HG03280 (cell line): ENCODE results near the gene CTSZ.
"Not testable (repeated sequence)": the region's sequence is repeated elsewhere in the genome, so short reads cannot be mapped to it uniquely, and the experiment has no call there.

Experiments
- ATAC-seq: cut with Tn5 transposase; IDR thresholded peaks from one replicate; pipeline ENCODE4 v1.9.1; 2021; ENCODE audit warnings: mild to moderate bottlenecking, moderate library complexity; ENCODE audit not compliant: unreplicated experiment

CTSZ gene

GRCh38 chr20:58950603-58951002, 56.5 kb downstream of the CTSZ start:
- ATAC-seq = no peak

DNA sequence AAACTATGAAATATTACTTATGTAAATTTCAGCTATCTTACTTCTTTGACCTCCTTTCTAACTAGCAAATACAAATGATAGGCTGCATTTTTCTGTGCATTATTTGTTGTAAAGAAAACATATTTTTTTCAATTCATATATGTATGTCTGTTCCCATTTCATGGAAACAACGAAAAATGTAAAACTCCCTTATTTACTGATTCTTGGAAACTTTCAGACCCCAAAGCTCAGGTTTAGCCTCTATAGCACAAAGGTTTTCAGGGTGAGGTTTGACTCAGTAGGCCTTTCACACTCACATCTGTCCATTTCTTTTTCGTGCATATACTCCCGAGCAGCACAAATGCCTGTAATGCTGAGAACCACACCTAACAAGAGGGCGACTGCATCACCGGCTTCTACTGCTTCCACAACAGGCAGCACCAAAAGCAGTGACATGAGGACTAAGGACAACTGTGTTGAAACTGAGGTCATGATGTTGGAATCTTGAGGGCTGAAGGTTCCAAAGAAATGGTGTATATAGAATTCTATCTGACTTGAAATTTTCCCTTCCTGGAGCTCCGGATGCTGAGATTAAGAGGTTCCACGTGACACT, 59.2 kb downstream of the CTSZ start:
- ATAC-seq = not testable (repeated sequence)

DNA sequence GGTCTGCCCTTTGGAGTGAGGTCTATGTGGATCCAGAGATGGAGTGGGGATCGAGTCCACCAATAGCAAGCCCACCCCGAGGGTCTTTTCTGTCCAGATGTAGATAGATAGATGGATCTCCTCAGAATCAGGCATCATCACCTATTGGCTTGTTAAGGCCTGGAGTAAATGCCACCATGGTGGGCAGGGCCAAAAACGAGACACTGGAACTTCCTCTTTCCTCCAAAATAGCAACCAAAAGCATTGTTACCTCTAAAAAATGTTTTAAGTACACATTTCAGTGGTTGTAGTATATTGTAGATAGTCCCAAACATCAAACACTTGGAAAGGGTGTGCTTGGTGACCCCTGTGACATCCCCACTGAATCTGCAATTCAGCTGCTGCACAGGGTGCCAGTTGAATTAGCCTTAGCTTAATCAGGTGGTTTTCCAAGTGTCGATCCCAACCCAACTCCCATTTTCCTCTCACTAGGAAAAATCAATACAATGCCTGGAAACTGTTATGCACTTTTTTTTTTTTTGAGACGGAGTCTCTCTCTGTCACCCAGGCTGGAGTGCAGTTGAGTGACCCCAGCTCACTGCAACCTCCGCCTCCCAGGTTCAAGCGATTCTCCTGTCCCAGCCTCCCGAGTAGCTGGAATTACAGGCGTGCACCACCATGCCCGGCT, 61.0 kb downstream of the CTSZ start:
- ATAC-seq = no peak
